ENCODE results near the gene ICAM2. TPM values are rescaled to one million over a fixed set of nuclear protein-coding genes. Genes with fewer than 3 reads are reported as not detected.

The ICAM2 gene
- total RNA-seq, 2 donors from 2014 or later, result 9.2 to 9.5 TPM

DNA sequence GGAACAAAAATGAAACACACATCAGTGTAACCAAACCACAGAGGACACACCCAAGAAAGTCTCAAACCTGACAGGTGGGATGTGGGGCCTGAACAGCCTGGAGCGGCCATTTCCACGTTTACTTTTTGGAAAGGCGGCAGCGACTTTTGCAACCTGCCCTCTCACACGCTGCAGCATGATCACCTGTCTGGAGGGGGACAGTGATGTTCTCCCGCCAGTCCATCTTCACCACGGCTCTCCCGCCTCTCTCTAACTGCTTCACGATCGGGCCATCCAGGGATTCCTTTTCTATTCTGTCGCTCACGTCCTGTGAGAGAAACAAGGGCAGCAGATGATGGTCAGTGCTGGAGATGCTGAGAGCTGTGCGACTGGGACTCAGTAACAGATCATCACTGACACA, 24.7 kb upstream of the ICAM2 start:
- Histone ChIP-seq H3K27ac (no peak overlapping the region), H3K36me3 (peaks cover 16% of the 10 kb centered on the region), H3K4me3 (no peak overlapping the region), H3K9me3 (no peaks in the 10 kb centered on the region), H3K27me3 (no peaks in the 10 kb centered on the region), H3K9ac (ENCODE audit: low read depth in 2 of 2, low read length in 2 of 2) (no peak overlapping the region), H3K4me1 (no peaks in the 10 kb centered on the region)
- intact Hi-C loops (cut with DNase I), result no loop called here
- no peak for DNase-seq
- TF ChIP-seq, protein P1, sequence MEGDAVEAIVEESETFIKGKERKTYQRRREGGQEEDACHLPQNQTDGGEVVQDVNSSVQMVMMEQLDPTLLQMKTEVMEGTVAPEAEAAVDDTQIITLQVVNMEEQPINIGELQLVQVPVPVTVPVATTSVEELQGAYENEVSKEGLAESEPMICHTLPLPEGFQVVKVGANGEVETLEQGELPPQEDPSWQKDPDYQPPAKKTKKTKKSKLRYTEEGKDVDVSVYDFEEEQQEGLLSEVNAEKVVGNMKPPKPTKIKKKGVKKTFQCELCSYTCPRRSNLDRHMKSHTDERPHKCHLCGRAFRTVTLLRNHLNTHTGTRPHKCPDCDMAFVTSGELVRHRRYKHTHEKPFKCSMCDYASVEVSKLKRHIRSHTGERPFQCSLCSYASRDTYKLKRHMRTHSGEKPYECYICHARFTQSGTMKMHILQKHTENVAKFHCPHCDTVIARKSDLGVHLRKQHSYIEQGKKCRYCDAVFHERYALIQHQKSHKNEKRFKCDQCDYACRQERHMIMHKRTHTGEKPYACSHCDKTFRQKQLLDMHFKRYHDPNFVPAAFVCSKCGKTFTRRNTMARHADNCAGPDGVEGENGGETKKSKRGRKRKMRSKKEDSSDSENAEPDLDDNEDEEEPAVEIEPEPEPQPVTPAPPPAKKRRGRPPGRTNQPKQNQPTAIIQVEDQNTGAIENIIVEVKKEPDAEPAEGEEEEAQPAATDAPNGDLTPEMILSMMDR (IDR thresholded peaks at IDR 0.05), result no peak

DNA sequence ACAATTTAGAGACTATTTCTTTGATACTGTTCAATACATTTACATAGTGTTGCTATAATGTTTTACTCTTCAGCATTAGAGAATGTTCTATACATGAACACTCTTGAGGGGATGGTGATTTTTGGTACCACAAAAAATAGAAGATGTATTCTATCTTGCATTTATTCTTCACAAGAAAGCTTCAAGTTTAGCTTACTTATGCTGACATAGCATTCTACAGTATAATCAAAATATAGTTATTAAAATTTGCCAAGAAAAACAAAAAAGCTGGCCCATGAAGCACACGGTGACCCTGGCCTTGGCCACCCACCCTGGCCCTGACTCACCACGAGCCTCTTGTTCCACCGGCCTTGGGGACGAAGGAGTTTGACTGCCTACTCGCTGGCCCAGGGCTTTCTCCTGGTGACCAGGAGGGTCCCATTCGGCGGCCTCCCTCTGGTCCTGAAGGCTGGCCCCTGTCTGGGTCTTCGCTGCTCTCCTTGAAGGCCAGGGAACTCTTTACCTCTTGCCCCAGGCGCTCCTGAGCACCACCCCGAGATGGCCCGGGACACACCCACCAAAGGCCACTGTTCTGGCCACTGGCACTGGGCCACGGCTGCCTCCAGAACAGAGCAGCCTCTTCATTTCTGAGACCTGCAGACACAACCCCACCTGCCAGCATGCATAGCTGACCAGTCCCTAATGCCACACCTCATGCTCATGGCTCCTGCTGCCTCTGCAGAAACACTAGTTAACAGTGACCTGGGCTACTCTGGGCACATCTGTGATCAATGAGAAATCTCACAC, 22.5 kb upstream of the ICAM2 start:
- TF ChIP-seq, protein P1 (IDR thresholded peaks at IDR 0.05), result no peak
- H3K4me3 ChIP-seq, result no peak overlapping the region
- H3K4me1 ChIP-seq, result no peaks in the 10 kb centered on the region
- no peak overlapping the region for H3K27ac ChIP-seq
- no peak overlapping the region for H3K9ac ChIP-seq (ENCODE audit: low read depth in 2 of 2, low read length in 2 of 2)
- no peak for DNase-seq
- H3K27me3 ChIP-seq, result no peaks in the 10 kb centered on the region
- peaks cover 16% of the 10 kb centered on the region for H3K36me3 ChIP-seq
- H3K9me3 ChIP-seq, result no peaks in the 10 kb centered on the region
- intact Hi-C loops (cut with DNase I), result no loop called here

DNA sequence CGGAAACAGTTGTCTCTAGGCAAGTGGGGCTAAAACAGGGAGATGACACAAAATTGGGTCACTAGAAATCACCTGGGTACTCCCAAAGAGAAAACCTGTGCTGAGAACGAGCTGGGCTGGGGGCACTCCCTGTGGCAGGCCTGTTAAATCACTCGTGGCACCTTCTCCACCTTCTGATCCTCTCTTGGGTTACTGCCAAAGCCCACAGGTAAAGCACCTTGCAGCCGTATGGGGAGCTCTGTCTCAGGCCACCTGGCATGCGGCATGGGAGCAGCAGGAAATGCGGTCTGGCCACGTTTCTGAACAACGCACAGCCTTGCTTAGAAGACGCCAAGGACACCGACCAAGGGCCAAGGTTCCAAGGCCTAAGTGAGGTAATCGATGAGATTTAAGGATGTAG, 21.5 kb upstream of the ICAM2 start:
- Histone ChIP-seq H3K9me3 (no peaks in the 10 kb centered on the region), H3K4me3 (no peak overlapping the region), H3K27ac (no peak overlapping the region), H3K36me3 (peaks cover 16% of the 10 kb centered on the region), H3K9ac (ENCODE audit: low read depth in 2 of 2, low read length in 2 of 2) (no peak overlapping the region), H3K4me1 (no peaks in the 10 kb centered on the region), H3K27me3 (no peaks in the 10 kb centered on the region)
- intact Hi-C loops (cut with DNase I), result no loop called here
- no peak for DNase-seq
- TF ChIP-seq, protein P1 (IDR thresholded peaks at IDR 0.05), result no peak

DNA sequence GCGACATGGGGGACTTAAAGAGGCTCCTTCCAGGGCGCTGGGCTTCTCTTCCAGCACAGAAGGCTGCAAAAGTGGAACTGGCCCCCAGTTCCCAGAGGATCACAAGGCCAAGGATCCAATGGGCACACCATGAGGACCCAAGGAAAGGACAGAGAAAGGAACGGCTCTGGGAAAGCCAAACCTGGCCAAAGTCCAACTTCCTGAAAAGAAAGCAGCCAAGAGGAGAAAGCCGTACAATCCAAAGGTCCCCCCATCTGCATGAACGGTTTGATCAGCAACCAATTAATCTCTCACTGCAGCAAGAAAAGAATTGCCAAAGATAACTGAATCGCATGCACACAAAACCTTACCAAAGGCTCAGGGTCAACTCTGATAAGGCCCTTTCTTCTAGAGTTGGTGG, 19.8 kb upstream of the ICAM2 start:
- peak; percentile 45 for DNase-seq
- Histone ChIP-seq H3K36me3 (peaks cover 16% of the 10 kb centered on the region), H3K4me1 (no peaks in the 10 kb centered on the region), H3K27ac (no peak overlapping the region), H3K9me3 (no peaks in the 10 kb centered on the region), H3K4me3 (no peak overlapping the region), H3K27me3 (no peaks in the 10 kb centered on the region), H3K9ac (ENCODE audit: low read depth in 2 of 2, low read length in 2 of 2) (no peak overlapping the region)
- intact Hi-C loops (cut with DNase I), result no loop called here
- TF ChIP-seq, protein P1 (IDR thresholded peaks at IDR 0.05), result no peak

DNA sequence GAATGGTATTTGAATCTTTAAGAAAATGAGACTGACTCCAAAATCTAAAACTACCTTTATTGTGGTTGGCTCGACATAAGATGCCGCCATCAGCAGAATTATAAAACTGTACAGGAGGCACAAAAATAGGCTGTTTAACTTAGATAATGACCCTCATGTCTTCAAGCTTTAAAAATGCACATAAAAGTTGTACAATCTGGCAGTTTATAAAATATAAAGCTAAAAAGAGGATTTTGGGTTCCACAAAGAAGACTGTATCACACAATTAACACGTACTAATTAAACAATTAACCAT, 18.6 kb upstream of the ICAM2 start:
- no peak overlapping the region for H3K9ac ChIP-seq (ENCODE audit: low read depth in 2 of 2, low read length in 2 of 2)
- H3K27me3 ChIP-seq, result no peaks in the 10 kb centered on the region
- intact Hi-C loops (cut with DNase I), result no loop called here
- no peak overlapping the region for H3K27ac ChIP-seq
- TF ChIP-seq, protein P1 (IDR thresholded peaks at IDR 0.05), result no peak
- no peaks in the 10 kb centered on the region for H3K9me3 ChIP-seq
- DNase-seq, result no peak
- H3K4me3 ChIP-seq, result no peak overlapping the region
- H3K4me1 ChIP-seq, result no peaks in the 10 kb centered on the region
- peaks cover 7% of the 10 kb centered on the region for H3K36me3 ChIP-seq

All from colonic mucosa (tissue), 4 donors.